Fibroblast of peridontal ligament (primary cell): ENCODE results near the gene FBXO10.
"Not testable (repeated sequence)": the region's sequence is repeated elsewhere in the genome, so short reads cannot be mapped to it uniquely, and the experiment has no call there.

ENCODE experiments used
- DNase-seq: peaks from one replicate; pipeline ENCODE4 v3.0.0-alpha.2; 2010; ENCODE audit errors: extremely low read depth

FBXO10 gene

GRCh38 chr9:37477987-37478619 lies 98.1 kb downstream of the FBXO10 start:
- DNase-seq: not testable (repeated sequence)

DNA sequence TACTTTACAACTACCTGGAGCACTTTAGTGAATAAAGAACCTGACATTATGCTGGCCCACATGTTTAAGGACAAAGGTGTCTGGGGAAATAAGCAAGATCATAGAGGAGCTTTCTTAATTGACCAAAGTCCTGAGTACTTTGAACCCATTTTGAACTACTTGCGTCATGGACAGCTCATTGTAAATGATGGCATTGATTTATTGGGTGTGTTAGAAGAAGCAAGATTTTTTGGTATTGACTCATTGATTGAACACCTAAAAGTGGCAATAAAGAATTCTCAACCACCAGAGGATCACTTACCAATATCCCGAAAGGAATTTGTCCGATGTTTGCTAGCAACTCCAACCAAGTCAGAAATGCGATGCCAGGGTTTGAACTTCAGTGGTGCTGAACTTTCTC lies 98.7 kb downstream of the FBXO10 start:
- not testable (repeated sequence) for DNase-seq

GRCh38 chr9:37476930-37477329 lies 99.2 kb downstream of the FBXO10 start:
- DNase-seq: no peak

GRCh38 chr9:37474438-37474837 lies 101.7 kb downstream of the FBXO10 start:
- no peak for DNase-seq

- DNase-seq: not testable (repeated sequence)
Observed at GRCh38 chr9:37473982-37474381, 102.2 kb downstream of the FBXO10 start.

DNA sequence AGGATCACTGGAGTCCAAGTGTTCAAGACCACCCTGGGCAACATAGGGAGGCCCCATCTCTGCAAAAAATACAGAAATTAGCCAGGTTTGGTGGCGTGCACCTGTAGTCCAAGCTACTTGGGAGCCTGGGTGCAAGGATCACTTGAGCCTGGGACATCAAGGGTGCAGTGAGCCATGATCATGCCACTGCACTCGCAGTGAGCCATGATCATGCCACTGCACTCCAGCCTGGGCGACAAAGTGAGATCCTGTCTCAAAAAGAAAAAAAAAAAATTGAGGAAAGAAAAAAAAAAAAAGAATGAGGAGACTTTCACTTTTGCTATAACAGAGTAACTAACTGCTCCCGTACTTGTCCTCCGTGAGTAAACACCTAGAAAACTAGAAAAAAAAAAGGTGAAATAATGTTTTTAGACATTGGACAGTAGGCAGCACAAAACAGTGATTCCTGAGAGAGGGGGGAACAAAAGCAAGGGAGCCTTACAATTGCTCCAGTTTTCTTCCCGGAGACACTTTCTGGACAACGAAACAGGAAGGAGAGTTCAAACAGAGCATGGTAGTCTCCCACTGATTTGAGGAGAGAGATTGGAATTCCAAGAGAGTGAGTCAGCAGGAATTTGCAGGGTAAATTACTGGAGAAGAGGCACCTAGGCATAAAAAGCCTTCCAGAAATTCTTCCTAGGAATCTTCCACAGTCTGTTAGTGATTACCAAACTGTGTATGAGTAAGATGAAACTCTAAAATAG lies 104.1 kb downstream of the FBXO10 start:
- DNase-seq: peak; percentile 93

DNA sequence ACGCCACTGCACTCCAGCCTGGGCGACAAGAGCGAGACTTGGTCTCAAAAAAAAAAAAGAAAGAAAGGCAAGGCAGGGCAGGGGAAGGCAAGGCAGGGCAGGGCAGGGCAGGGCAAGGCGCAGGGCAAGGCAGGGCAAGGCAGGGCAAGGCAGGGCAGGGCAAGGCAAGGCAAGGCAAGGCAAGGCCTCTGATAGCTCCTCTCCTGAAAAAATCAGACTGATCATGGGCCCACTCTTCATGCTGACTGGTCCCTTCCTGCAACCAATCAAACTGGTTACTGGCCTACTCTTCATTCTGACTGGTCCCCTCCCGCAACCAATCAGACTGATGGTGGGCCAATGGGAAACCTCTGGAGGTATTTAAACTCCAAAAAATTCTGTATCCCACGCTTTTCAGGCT lies 107.6 kb downstream of the FBXO10 start:
- DNase-seq: no peak

DNA sequence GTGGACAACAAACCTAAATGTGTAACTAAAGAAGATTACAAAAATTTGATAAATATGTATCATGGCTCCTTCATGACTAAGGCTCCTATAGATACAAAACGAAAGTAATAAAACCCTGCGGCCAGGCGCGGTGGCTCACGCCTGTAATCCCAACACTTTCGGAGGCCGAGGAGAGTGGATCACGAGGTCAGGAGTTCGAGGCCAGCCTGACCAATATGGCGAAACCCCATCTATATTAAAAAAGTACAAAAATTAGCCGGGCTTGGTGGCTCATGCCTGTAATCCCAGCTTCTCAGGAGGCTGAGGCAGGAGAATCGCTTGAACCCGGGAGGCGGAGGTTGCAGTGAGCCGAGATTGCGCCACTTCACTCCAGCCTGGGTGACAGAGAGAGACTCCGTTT lies 108.7 kb downstream of the FBXO10 start:
- DNase-seq: not testable (repeated sequence)

GRCh38 chr9:37466037-37466709 lies 110.0 kb downstream of the FBXO10 start:
- peak; percentile 80 for DNase-seq

- DNase-seq: peak; percentile 100
Observed at GRCh38 chr9:37465249-37466036, 110.7 kb downstream of the FBXO10 start, which contains the start of gene ZBTB5. Gene ZBTB5 (minus strand): TSS chr9:37465450. CDS start chr9:37442551, 22,899 bp downstream.

DNA sequence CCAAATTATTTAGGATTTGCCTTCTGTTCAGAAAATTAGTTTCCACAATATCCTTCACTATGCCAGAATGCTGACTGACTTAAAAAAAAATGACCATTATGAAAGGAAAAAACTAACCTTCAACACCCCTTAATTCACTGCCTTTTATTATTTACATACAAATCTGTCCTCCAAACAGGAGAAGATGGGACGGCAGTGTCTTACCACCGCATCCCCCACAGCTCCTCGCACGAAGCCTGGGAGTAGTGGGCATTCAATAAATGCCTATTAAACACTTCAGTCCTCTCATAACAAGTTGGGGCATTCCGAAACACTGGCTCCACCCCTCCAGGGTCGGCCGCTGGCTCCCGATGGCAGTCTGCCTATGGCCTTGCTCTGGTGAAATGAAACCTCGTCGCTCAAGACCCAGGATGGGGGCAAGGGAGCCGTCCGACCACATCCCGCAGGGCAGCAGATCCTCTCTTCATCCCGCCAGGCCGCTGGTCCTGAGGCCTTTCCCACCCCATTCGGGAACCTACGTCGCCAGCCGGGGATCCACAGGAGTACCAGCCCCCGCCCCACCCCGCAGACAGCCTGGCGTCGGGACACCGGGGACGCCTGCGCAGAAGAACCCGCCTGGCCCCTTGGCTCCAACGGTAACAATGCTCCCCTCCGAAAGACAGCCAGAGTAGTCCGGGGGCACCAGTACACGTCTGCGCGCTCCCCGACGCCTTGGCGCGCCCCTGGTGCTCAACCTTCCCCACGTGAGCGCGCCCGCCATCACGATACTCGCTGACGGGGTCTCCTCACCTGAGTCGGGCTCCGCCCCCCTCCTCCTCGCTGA lies 111.5 kb downstream of the FBXO10 start:
- DNase-seq: peak; percentile 64

- no peak for DNase-seq
Observed at GRCh38 chr9:37464006-37464405, 112.2 kb downstream of the FBXO10 start.
